ENCODE results near the gene TFPI. TPM values are rescaled to one million over a fixed set of nuclear protein-coding genes. Genes with fewer than 3 reads are reported as not detected.

Gene TFPI
- total and polyA plus RNA-seq, 8 donors = 7.5 to 118 (median 16.8) TPM

DNA sequence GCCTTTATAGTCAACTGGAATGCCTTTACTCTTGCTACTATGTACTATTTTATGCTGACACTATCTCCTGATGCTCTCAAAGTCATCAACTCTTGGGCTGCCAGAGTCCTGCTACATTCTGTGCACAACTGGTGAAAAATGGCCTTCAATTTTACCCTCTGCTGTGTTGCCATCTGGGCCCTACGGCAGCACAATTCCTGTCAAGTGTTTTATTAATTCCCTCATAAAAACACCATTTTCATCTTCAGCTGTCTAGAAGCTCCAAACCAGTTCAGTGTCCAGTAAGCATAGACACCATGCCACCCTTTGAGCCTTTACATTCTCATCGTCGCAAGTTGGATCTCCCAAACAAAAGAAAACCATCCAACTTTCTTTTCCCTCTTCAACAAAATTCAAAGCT is 132.7 kb downstream of the TFPI start:
- DNase-seq = no peak
- intact Hi-C loops (cut with DNase I; ENCODE audit: low total_unique reads) = no loop called here
- H3K27me3 ChIP-seq = no peaks in the 10 kb centered on the region
- no peaks in the 10 kb centered on the region for H3K36me3 ChIP-seq
- H3K27ac ChIP-seq = no peak overlapping the region
- H3K9me3 ChIP-seq = no peaks in the 10 kb centered on the region
- TF ChIP-seq EP300 (IDR thresholded peaks at IDR 0.05) = no peak
- TF ChIP-seq POLR2A (IDR thresholded peaks at IDR 0.05) = no peak
- no peak for TF ChIP-seq POLR2AphosphoS5 (IDR thresholded peaks at IDR 0.05)
- TF ChIP-seq, protein P1, sequence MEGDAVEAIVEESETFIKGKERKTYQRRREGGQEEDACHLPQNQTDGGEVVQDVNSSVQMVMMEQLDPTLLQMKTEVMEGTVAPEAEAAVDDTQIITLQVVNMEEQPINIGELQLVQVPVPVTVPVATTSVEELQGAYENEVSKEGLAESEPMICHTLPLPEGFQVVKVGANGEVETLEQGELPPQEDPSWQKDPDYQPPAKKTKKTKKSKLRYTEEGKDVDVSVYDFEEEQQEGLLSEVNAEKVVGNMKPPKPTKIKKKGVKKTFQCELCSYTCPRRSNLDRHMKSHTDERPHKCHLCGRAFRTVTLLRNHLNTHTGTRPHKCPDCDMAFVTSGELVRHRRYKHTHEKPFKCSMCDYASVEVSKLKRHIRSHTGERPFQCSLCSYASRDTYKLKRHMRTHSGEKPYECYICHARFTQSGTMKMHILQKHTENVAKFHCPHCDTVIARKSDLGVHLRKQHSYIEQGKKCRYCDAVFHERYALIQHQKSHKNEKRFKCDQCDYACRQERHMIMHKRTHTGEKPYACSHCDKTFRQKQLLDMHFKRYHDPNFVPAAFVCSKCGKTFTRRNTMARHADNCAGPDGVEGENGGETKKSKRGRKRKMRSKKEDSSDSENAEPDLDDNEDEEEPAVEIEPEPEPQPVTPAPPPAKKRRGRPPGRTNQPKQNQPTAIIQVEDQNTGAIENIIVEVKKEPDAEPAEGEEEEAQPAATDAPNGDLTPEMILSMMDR (IDR thresholded peaks at IDR 0.05) = no peak
- WGBS, 5 donors = 87 to 97% (median 93%) methylated on average over 3 of the region's 3 CpGs
- no peaks in the 10 kb centered on the region for H3K4me1 ChIP-seq
- no peak overlapping the region for H3K4me3 ChIP-seq

DNA sequence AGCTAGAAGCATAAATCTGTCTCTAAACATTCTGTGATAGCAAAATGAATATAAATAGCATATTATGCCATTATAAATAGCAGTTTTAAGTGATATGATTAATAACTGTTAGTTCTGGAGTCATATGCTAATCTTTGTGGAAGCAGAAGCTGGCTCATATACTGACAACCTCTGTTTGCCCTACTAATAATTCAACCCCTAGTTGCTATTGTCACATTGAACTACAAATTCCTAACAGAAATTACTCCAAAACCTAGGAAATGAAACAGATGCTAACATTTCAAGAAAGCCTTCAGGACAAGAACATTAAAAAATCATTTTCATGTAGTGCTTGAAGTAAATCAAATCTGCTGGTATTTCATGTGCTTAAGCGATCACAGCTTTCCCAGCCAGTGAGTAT is 134.4 kb downstream of the TFPI start:
- Histone ChIP-seq H3K4me3 (no peak overlapping the region), H3K9me3 (no peaks in the 10 kb centered on the region), H3K36me3 (no peaks in the 10 kb centered on the region), H3K4me1 (no peaks in the 10 kb centered on the region), H3K27me3 (no peaks in the 10 kb centered on the region), H3K27ac (no peak overlapping the region)
- no peak for TF ChIP-seq POLR2A (IDR thresholded peaks at IDR 0.05)
- intact Hi-C loops (cut with DNase I; ENCODE audit: low total_unique reads) = no loop called here
- DNase-seq = peak in 1 of 2 donors; percentile 18
- WGBS, 5 donors = 75 to 95% (median 84%) methylated on average over 1 of the region's 1 CpG

DNA sequence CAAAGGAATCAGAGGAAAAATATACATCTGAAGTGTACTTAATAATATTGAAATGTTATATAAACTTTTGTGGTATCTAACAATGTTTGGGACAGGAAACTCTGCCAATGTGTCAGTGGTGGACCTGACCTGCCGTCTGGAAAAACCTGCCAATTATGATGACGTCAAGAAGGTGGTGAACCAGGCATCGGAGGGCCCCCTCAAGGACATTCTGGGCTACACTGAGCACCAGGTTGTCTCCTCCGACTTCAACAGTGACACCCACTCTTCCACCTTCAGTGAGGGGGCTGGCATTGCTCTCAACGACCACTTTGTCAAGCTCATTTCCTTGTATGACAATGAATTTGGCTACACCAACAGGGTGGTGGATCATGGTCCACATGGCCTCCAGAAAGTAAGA is 138.8 kb downstream of the TFPI start:
- TF ChIP-seq POLR2A (IDR thresholded peaks at IDR 0.05) (no peak), EP300 (IDR thresholded peaks at IDR 0.05) (no peak), POLR2AphosphoS5 (IDR thresholded peaks at IDR 0.05) (no peak)
- TF ChIP-seq, protein P1 (IDR thresholded peaks at IDR 0.05) = no peak
- Histone ChIP-seq H3K27ac (no peak overlapping the region), H3K4me1 (no peaks in the 10 kb centered on the region), H3K4me3 (no peak overlapping the region), H3K9me3 (no peaks in the 10 kb centered on the region), H3K36me3 (no peaks in the 10 kb centered on the region), H3K27me3 (no peaks in the 10 kb centered on the region)
- DNase-seq = no peak
- intact Hi-C loops (cut with DNase I; ENCODE audit: low total_unique reads) = no loop called here
- WGBS, 5 donors = 72 to 82% (median 75%) methylated on average over 5 of the region's 5 CpGs

Small RNA genes within 50 kb of the gene (small RNA-seq; reads per million reads assigned to genes)
- gene GAPDHP59 = 0 reads per million in 4 donors

Other genes starting within 250 kb of the TFPI start
- 10 to 100 TPM in 2 of 5 donors, 1 to 10 TPM in 3; 2.3 to 88.3 (median 5.3) TPM for gene CALCRL, start 106.2 kb downstream of the TFPI start, total RNA-seq
- gene CALCRL, start 106.2 kb downstream of the TFPI start, polyA plus RNA-seq = 1 to 10 TPM; 1.6 to 2.6 (median 2.0) TPM